ENCODE data around the gene GPC1.

Gene GPC1

GRCh38 chr2:240413813-240414429 lies 21.5 kb upstream of the GPC1 start:
- in situ Hi-C loops (cut with MboI; ENCODE audit: low sequenced_read_pairs, unreplicated experiment): no loop called here
- DNase-seq (ENCODE audit: low spot score): no peak
- TF ChIP-seq CTCF (IDR thresholded peaks at IDR 0.05; ENCODE audit: borderline replicate concordance, control extremely low read depth, extremely low read depth, insufficient read depth, missing control alignments): no peak

GRCh38 chr2:240416821-240417220 lies 18.6 kb upstream of the GPC1 start:
- TF ChIP-seq CTCF (IDR thresholded peaks at IDR 0.05; ENCODE audit: borderline replicate concordance, control extremely low read depth, extremely low read depth, insufficient read depth, missing control alignments): no peak

GRCh38 chr2:240418311-240418710 lies 17.2 kb upstream of the GPC1 start:
- DNase-seq (ENCODE audit: low spot score): no peak
- in situ Hi-C loops (cut with MboI; ENCODE audit: low sequenced_read_pairs, unreplicated experiment): no loop called here
- no peak for TF ChIP-seq CTCF (IDR thresholded peaks at IDR 0.05; ENCODE audit: borderline replicate concordance, control extremely low read depth, extremely low read depth, insufficient read depth, missing control alignments)

More at GRCh38 chr2:240416821-240417220, 18.6 kb upstream of the GPC1 start:
- in situ Hi-C loops (cut with MboI; ENCODE audit: low sequenced_read_pairs, unreplicated experiment): no loop called here
- DNase-seq (ENCODE audit: low spot score): no peak

GRCh38 chr2:240419271-240419670 lies 16.2 kb upstream of the GPC1 start:
- TF ChIP-seq CTCF (IDR thresholded peaks at IDR 0.05; ENCODE audit: borderline replicate concordance, control extremely low read depth, extremely low read depth, insufficient read depth, missing control alignments): no peak
- in situ Hi-C loops (cut with MboI; ENCODE audit: low sequenced_read_pairs, unreplicated experiment): no loop called here
- DNase-seq (ENCODE audit: low spot score): no peak

GRCh38 chr2:240419723-240420122 lies 15.7 kb upstream of the GPC1 start:
- in situ Hi-C loops (cut with MboI; ENCODE audit: low sequenced_read_pairs, unreplicated experiment): no loop called here
- no peak for TF ChIP-seq CTCF (IDR thresholded peaks at IDR 0.05; ENCODE audit: borderline replicate concordance, control extremely low read depth, extremely low read depth, insufficient read depth, missing control alignments)
- no peak for DNase-seq (ENCODE audit: low spot score)

- in situ Hi-C loops (cut with MboI; ENCODE audit: low sequenced_read_pairs, unreplicated experiment): no loop called here
- TF ChIP-seq CTCF (IDR thresholded peaks at IDR 0.05; ENCODE audit: borderline replicate concordance, control extremely low read depth, extremely low read depth, insufficient read depth, missing control alignments): no peak
- no peak for DNase-seq (ENCODE audit: low spot score)
These were observed 15.0 kb upstream of the GPC1 start for GRCh38 chr2:240420206-240421104.

Measured in GM13976 (cell line).